Upper lobe of left lung (tissue), 6 donors: ENCODE measurements around the gene TRAK2. TPM values are rescaled to one million over a fixed set of nuclear protein-coding genes. Genes with fewer than 3 reads are reported as not detected.
"Not testable (repeated sequence)": the region's sequence is repeated elsewhere in the genome, so short reads cannot be mapped to it uniquely, and the experiment has no call there.

ENCODE experiments used
- ATAC-seq, 2 donors: fragments of 200-7000 bp; cut with Tn5 transposase; one replicate each; pipeline ENCODE4 v1.9.1; 2022; ENCODE audit warnings: mild to moderate bottlenecking in 2 of 2, moderate library complexity in 2 of 2; ENCODE audit not compliant: low FRiP score in 2 of 2
- DNase-seq, 2 donors: peaks; one replicate each; pipeline ENCODE4 v3.0.0-alpha.2; 2019 to 2020
- H3K27ac ChIP-seq, 4 donors: fragments of 200-600 bp; sonication (generic); one replicate each; pipeline ENCODE4 v1.5.1; 2016 to 2019
- H3K27me3 ChIP-seq, 4 donors: fragments of 200-600 bp; sonication (generic); one replicate each; pipeline ENCODE4 v1.5.1; 2017 to 2019
- H3K36me3 ChIP-seq, 4 donors: fragments of 200-600 bp; sonication (generic); one replicate each; pipeline ENCODE4 v1.5.1; 2016 to 2019
- H3K4me1 ChIP-seq, 4 donors: fragments of 200-600 bp; sonication (generic); one replicate each; pipeline ENCODE4 v1.5.1; 2018 to 2019
- H3K4me3 ChIP-seq, 4 donors: fragments of 200-600 bp; sonication (generic); one replicate each; pipeline ENCODE4 v1.5.1; 2017 to 2019; ENCODE audit warnings: mild to moderate bottlenecking in 2 of 4, moderate library complexity in 1 of 4
- H3K9me3 ChIP-seq, 4 donors: fragments of 200-600 bp; sonication (generic); one replicate each; pipeline ENCODE4 v1.5.1; 2018 to 2019
- CTCF ChIP-seq, 6 experiments: fragments of 450-650 bp in 4 of 6; fragments of 200-600 bp in 2 of 6; sonication (generic) in 2 of 6; IDR thresholded peaks; one replicate each; pipeline ENCODE4 v1.5.1; 2016 to 2019; ENCODE audit warnings: antibody characterized with exemption in 6 of 6
- EP300 ChIP-seq, 4 donors: sonication (generic); formaldehyde crosslinking; IDR thresholded peaks; one replicate each; pipeline ENCODE4 v1.5.1; 2017; ENCODE audit warnings: antibody characterized with exemption in 4 of 4, control low read depth in 2 of 4
- POLR2A ChIP-seq, 4 donors: fragments of 450-650 bp; IDR thresholded peaks; one replicate each; pipeline ENCODE4 v1.5.1; 2016 to 2017; ENCODE audit warnings: antibody characterized with exemption in 4 of 4, mild to moderate bottlenecking in 2 of 4
- POLR2AphosphoS5 ChIP-seq, 2 donors: sonication (generic); formaldehyde crosslinking; IDR thresholded peaks; one replicate each; pipeline ENCODE4 v1.5.1; 2017; ENCODE audit warnings: antibody characterized with exemption in 2 of 2
- WGBS, 2 donors: methylation state at CpG; one replicate each; pipeline ENCODE4 v1.1.5; 2017 to 2018; 5-methylcytosine and 5-hydroxymethylcytosine counted together
- total RNA-seq, 6 donors: library from RNA; depleted of rRNA in 4 of 6; stranded (reverse); fragments of >200 nt in 4 of 6; gene quantifications; one replicate each; pipeline versions ENCODE4 v1.1.0 to v1.2.1, GENCODE V29; 2016 to 2021
- donor health status: DM: no; HTN: no; CAD: no; lungs with moderate emphysema.
- donor health status: DM: no; HTN: yes; CAD: no; lungs with severe emphysema.

Gene TRAK2
- total RNA-seq, 6 donors from 2014 or later, result 23.5 to 58.7 (median 47.0) TPM

DNA sequence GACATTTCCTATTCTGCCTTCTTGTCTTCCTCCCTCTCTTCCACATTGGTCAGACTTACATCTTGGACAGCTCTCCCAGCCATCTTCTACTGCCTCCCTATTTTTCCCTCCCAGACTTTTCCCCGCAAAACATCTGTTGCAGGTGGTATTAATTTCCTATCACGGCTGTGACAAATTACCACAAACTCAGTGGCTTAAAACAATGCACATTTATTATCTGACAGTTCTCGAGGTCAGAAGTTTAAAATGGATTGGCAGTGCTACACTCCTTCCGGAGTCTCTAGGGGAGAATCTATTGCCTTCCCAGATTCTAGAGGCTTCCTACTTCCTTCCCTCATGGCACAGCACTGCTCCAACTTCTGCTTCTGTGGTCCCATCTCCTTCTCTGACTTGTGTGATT lies 33.5 kb upstream of the TRAK2 start:
- H3K9me3 ChIP-seq, result no peaks in the 10 kb centered on the region
- H3K4me1 ChIP-seq, result no peaks in the 10 kb centered on the region
- ATAC-seq (no peak), DNase-seq (no peak)
- peaks cover 0 to 17% (median 2%) of the 10 kb centered on the region in 4 donors for H3K36me3 ChIP-seq
- 62 to 66% methylated on average over 4 of the region's 4 CpGs for WGBS, 2 donors
- TF ChIP-seq CTCF (IDR thresholded peaks at IDR 0.05) (no peak), POLR2A (IDR thresholded peaks at IDR 0.05) (no peak), POLR2AphosphoS5 (IDR thresholded peaks at IDR 0.05) (no peak), EP300 (IDR thresholded peaks at IDR 0.05) (no peak)
- H3K27ac ChIP-seq, result no peak overlapping the region
- H3K27me3 ChIP-seq, result no peaks in the 10 kb centered on the region
- H3K4me3 ChIP-seq, result no peak overlapping the region

GRCh38 chr2:201483758-201484157 lies 32.5 kb upstream of the TRAK2 start:
- peaks cover 0 to 27% (median 7%) of the 10 kb centered on the region in 4 donors for H3K36me3 ChIP-seq
- DNase-seq, H3K27ac ChIP-seq, H3K9me3 ChIP-seq, H3K4me1 ChIP-seq, ATAC-seq, H3K27me3 ChIP-seq, H3K4me3 ChIP-seq: not testable (repeated sequence)
- 92 to 97% methylated on average over 4 of the region's 4 CpGs for WGBS, 2 donors

GRCh38 chr2:201483342-201483741 lies 32.1 kb upstream of the TRAK2 start:
- Histone ChIP-seq H3K27me3 (no peaks in the 10 kb centered on the region), H3K4me1 (no peaks in the 10 kb centered on the region), H3K27ac (no peak overlapping the region), H3K4me3 (no peak overlapping the region), H3K9me3 (no peaks in the 10 kb centered on the region), H3K36me3 (peaks cover 0 to 31% (median 9%) of the 10 kb centered on the region in 4 donors)
- no peak for DNase-seq
- TF ChIP-seq POLR2AphosphoS5 (IDR thresholded peaks at IDR 0.05) (no peak), EP300 (IDR thresholded peaks at IDR 0.05) (no peak), POLR2A (IDR thresholded peaks at IDR 0.05) (no peak), CTCF (IDR thresholded peaks at IDR 0.05) (no peak)
- no peak for ATAC-seq
- 0% methylated on average over 1 of the region's 1 CpG for WGBS, 2 donors

DNA sequence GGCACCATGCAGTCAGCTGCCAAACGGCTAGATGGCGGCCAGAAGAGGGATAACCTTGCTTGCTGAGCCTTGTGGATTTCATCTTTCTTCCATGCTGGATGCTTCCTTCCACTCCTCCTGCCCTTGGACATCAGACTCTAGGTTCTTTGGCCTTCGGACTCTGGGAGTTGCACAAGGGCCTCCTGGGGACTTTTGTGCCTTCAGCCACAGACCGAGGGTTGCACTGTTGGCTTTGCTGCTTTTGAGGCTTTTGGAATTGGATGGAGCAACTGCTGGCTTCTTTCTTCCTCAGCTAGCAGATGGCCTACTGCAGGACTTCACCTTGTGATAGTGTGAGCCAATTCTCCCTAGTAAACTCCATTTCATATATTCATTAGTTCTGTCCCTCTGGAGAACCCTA lies 31.3 kb upstream of the TRAK2 start:
- DNase-seq, result no peak
- 95 to 97% methylated on average over 4 of the region's 4 CpGs for WGBS, 2 donors
- TF ChIP-seq CTCF (IDR thresholded peaks at IDR 0.05) (no peak), POLR2AphosphoS5 (IDR thresholded peaks at IDR 0.05) (no peak), EP300 (IDR thresholded peaks at IDR 0.05) (no peak), POLR2A (IDR thresholded peaks at IDR 0.05) (no peak)
- Histone ChIP-seq H3K36me3 (peaks cover 0 to 39% (median 10%) of the 10 kb centered on the region in 4 donors), H3K27ac (no peak overlapping the region), H3K27me3 (no peaks in the 10 kb centered on the region), H3K4me1 (no peaks in the 10 kb centered on the region), H3K4me3 (no peak overlapping the region), H3K9me3 (no peaks in the 10 kb centered on the region)
- ATAC-seq, result no peak

DNA sequence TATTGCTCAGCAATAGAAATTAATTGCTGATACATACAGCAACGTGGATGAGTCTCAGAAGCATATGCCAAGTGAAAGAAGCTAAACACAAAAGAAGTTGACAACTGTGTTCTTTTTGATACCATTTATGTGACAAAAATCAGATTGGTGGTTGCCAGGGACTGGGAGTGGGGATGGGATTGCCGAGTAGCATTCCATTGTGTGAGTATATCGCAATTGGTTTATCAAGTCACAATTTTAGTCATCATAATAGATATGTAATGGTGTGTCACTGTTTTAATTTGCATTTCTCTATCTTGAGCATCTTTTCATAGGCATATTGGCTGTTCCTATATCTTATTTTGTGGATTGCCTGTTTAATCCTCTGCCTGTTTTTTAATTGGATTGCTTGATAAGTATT lies 21.2 kb upstream of the TRAK2 start:
- ATAC-seq, result no peak
- 75 to 88% methylated on average over 3 of the region's 3 CpGs for WGBS, 2 donors
- Histone ChIP-seq H3K4me1 (no peaks in the 10 kb centered on the region), H3K27ac (no peak overlapping the region), H3K27me3 (no peaks in the 10 kb centered on the region), H3K4me3 (no peak overlapping the region), H3K9me3 (no peaks in the 10 kb centered on the region), H3K36me3 (peaks cover 15 to 72% (median 16%) of the 10 kb centered on the region in 4 donors)
- TF ChIP-seq POLR2A (IDR thresholded peaks at IDR 0.05) (no peak), EP300 (IDR thresholded peaks at IDR 0.05) (no peak), POLR2AphosphoS5 (IDR thresholded peaks at IDR 0.05) (no peak), CTCF (IDR thresholded peaks at IDR 0.05) (no peak)
- DNase-seq, result no peak
